Left kidney (tissue), 8 donors: ENCODE results near the gene PCBP4. TPM values are rescaled to one million over a fixed set of nuclear protein-coding genes. Genes with fewer than 3 reads are reported as not detected.

Experiments used
- DNase-seq: peaks from one replicate; pipeline ENCODE4 v3.0.0-alpha.2; 2013
- long read RNA-seq, 8 donors: transcript quantifications; one replicate each; lab custom pipeline, GENCODE V29; 2026
- polyA plus RNA-seq: library from polyadenylated mRNA; unstranded; fragments of 120-200 nt; gene quantifications from one replicate; pipeline ENCODE4 v1.2.1, GENCODE V29; 2013; ENCODE audit not compliant: insufficient read length

Gene PCBP4
- 60.2 TPM for polyA plus RNA-seq
- long read RNA-seq, donor 1, partial matches to known transcripts = 0 of 9 reads
- long read RNA-seq, donor 1, other reads (novel, unspliced or antisense) = 5 of 9 reads
- long read RNA-seq, donor 2 = 0 reads
- long read RNA-seq, donor 3, partial matches to known transcripts = 0 of 1 reads
- long read RNA-seq, donor 3, other reads (novel, unspliced or antisense) = 0 of 1 reads
- long read RNA-seq, donor 4 = 0 reads
- long read RNA-seq, donor 5, transcript PCBP4-202 (13 exons, 2,015 nt) = major isoform, 5 of 11 reads
- long read RNA-seq, donor 5, partial matches to known transcripts = 0 of 11 reads
- long read RNA-seq, donor 5, other reads (novel, unspliced or antisense) = 6 of 11 reads
- long read RNA-seq, donor 6, partial matches to known transcripts = 109 of 161 reads
- long read RNA-seq, donor 6, other reads (novel, unspliced or antisense) = 51 of 161 reads
- long read RNA-seq, donor 7, transcript PCBP4-202 (13 exons, 2,015 nt) = major isoform, 5 of 5 reads
- long read RNA-seq, donor 7, partial matches to known transcripts = 0 of 5 reads
- long read RNA-seq, donor 7, other reads (novel, unspliced or antisense) = 0 of 5 reads
- long read RNA-seq, donor 8, partial matches to known transcripts = 7 of 7 reads
- long read RNA-seq, donor 8, other reads (novel, unspliced or antisense) = 0 of 7 reads

DNA sequence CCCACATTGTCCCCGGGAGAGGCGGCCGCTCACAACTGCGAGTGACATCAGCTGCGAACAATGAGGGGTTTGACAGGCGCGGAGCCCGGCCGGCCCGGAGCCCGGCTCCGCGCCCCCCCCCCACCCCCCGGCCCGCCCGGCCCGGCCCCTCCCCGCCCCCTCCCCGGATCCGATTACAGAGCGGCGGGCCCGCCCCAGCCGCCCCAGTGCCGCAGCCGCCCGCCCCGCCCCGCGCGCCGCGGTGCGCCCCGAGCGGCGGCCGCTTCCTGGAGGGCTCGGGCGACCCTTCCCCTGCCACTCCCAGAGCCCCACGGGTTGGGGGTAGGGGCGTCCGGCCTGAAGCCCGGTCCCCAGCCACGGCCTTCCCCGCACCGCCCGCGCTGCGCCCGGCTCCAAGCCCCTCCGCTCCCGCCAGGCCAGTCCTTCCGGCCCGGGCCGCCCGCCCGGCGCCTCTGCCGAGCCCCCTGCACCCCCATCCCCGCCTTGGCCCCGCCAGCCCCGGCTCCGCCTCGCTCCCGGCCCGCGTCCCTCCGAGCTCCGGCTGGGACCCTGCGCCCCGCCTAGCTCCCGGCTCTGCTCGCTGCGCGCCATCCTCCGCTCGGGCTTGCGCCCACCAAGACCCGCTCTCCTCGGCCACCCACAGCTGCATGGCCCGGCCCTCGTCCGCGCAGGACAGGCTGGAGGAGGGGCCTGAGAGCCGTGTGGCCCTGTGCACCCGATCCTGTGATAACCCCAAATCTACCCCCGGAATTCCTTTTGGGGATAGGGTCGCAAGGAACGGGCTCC lies at the start of gene PCBP4:
PCBP4 (minus strand) TSS at position 71 of the 786 bp plus-strand sequence. CDS start 6,214 bp downstream, outside the sequence.
- DNase-seq = peak; percentile 53

DNA sequence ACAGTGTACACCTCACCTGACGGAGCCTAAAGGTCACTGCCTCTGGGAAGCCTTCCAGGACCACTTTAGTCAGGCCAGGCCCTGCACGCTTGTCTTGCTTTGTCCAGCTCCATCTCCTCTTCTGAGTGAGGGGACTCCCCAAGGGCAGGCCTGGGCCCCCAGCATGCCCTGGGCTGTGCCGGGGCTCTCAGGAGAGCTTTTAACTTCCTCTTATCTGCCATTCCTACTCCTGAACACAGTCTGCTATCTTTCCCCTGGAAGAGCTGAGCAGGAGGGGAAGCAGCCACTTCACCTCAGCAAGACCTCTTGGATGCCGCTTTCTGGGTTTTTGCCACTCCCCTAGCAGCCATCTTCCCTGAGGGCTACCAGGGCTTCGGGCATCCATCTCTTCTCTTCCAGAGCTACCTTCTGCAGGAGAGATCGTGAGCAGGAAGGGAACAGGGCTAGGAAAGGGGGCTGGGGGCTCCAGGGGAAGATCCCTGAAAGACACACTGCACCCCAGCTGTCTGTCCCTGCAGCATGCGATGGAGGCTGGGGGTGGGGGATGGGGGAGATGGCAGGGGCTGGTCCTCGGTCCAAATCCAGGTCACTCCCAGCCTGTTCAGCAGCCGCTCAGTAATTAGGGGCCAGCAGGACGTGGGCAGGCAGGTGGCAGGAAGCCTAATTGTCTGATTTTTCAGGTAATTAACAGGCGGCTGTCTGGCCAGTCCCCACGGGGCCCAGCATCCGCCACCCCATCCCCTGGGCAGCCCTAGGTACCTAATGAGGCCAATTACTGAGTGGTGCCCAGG lies 48.4 kb upstream of the PCBP4 start:
- no peak for DNase-seq

DNA sequence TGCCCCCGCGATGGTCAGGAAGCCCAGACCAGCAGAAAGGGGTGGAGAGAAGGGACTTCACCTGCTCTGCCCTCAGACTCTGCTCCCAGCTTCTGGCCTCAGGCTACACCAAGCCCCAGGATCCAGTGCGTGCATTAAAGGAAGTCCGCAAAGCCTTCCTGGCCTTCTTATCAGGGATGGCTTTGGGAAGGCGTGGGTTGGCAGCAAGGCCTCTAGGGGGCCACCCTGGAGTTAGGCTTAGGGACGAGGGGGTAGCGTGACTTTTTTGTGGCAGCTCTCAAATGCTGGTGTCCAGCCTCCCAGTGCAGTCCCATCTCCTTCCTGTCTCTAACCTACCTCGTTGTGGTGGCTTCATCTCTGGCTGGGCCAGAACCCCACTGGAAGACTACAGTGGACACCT lies 47.4 kb upstream of the PCBP4 start:
- no peak for DNase-seq

DNA sequence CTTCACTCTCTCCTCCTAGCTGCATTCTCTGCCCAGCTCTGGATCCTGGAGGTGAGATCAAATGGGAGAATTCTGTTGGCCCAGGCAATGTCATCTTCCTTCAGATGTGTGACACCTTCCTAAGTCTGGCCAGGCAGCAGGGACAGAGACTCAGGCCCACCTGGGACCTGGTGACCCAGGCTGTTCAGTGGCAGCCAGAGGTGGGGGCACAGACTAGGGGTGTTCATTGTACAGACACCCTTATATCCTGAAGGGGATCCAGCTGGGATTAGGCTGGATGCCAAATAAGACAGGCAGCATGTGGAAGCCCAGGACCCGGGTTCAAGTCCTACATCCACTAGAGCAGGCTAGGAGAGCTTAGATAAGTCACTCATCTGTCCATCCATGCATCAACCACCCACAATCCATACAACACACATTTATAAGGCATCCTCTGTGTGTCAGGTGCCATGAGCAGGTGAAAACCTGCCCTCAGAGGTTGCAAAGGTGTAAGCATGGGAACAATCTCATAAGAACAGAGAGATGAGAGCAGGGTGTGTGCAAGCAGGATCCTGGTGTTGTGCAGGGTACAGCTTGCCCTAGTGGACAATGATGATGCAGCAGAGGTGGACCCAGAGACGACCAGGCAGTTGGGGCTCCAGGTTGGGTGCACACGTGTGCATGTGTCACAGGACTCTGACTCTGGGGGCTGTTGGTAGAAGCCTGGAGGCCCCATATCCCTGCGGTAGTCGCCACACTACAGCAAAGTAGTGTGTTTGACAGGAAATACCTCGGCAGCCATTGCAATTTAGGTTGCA lies 46.7 kb upstream of the PCBP4 start:
- no peak for DNase-seq

DNA sequence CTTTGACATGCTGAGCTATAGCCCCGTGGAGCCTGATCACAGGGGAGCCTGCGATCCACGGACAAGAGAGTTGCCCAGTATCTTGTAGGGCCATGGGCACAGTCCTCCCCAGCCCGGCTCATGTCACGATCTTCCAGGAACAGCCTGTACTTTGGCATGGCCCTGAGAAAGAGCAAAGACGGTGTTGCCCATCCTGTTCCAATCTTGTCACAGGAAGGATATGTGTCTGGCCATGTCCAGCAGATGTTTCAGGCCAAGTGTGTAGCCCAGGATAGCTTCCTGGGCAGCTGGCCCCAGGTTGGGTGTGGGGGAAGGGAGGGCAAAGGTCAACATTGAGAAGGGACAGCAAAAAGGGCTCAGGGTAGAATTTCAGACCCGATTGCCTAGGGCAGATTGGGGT lies 45.4 kb upstream of the PCBP4 start:
- DNase-seq = no peak

DNA sequence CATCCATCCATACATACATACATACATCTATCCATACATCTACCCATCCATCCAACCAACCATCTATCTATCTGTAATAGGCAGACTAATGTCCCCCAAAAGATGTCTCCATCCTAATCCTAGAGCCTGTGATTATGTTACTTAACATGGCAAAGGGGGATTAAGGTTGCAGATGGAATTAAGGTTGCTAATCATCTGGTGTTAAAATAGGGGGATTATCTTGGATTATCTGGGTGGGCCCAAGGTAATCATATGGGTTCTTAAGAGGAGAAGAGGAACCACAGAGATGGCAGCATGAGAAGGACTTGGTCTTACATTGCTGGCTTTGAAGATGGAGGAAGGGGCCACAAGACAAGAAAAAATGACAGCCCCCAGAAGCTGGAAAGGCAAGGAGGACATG lies 43.2 kb upstream of the PCBP4 start:
- no peak for DNase-seq

DNA sequence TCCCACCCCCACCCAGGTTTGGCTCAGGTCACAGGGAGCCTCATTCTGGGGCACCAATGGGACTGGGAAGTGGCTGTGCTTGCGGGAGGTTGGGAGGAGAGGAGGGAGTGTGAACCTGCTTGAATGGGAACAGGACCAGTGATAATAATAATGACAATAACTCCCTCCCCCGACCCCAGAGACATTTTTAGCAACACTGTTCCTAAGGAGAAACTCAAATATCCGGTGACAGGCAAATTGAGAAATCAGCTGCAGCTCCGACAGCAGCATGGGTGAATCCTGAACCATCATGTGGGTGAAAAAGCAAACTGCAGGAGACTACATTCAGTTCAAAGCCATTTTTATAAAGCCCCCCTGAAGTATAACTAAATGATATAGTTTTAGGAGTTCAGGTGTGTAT lies 40.0 kb upstream of the PCBP4 start:
- no peak for DNase-seq

DNA sequence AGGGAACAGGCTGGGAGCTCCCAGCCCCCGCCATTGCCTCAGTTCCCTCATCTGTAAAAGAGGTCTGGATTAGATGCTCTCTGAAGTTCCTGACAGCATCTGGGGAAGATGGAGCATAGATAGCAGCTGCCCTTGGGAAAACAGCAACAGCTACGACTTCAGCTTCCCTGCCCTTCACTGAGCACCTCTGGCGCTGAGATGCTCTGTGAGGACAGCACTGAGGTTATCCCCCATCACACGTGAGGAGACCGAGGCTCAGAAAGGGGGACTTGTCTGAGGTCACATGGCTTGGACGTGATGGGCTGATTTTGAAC lies 39.5 kb upstream of the PCBP4 start:
- DNase-seq = no peak

DNA sequence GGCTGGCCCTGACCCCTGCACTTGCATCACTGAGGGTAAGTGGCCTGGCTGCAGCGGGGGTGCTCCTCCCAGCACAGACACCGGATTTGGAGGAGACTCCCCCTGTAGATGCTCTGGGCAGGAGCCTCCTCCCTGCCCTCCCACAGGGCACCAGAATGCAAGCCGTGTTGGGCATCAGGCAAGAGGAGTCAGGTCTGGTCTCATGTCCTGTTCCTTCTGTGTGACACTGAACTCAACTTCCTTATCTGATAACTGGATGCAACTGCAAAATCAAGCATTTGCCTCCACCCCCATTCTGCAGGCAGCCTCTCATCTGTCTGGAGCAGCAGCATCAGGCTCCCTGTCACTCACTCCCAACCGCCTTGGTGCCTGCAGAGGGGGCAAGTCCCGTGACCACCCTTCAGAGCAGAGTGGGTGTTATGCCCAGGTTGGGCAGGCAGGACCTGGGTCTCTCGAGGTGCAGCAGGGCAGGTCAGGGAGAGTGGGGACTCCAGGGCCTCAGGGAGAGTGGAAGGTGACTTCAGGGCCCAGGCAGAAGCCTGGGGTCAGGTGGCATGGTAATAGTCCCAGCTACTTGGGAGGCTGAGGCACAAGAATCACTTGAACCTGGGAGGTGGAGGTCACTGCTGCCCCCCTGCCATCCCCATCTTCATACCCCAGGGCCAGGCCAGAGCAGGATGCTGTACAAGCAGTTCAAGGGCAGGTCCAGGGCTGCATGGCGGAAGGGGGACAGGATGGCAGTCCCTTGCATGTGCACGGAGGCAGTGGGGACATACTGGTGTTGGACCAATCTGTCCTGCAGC lies 39.0 kb upstream of the PCBP4 start:
- no peak for DNase-seq

DNA sequence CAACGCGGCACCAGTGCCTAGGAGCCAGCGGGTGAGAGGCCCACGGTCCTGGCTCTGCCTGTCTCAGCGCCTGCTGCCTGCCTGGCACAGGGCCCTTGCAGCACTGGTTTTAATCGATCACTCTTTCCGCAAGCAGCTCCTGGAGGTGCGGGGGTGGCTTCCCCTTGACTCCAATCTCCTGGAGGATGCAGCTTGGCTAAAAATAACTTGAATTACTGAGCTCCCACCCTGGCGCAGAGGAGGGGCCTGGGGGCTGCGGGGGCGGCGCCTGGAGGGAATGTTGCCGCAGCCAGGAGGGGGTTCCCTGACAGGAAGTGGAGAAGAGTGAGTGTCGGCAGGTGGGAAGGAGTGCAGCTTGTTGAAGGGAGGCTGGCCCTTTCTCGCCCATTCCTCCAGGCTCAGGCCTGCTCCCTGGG lies 38.3 kb upstream of the PCBP4 start:
- DNase-seq = peak; percentile 80

DNA sequence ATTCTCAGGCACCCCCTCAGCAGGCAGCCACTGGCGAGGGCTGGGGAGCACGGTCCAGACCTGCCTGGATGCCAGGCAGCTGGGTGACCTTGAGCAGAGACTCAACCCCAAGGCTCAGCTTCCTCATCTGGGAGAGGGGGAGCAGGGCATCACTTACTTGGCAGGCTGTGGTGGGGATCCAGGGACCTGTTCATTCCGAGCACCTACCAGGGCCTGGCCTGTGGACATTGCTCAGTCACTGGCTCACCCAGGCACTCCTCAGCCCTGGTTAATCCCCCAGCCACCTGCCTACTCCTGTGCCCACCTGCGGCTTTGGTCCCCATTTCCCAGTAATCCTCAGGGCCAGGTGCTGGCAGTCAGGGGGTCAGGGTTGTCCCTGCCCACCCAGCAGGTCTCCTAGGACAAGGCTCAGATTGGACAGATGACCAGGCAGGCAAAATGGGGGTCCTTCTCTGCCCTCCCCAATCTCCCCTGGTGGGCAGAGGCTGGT lies 37.7 kb upstream of the PCBP4 start:
- no peak for DNase-seq

DNA sequence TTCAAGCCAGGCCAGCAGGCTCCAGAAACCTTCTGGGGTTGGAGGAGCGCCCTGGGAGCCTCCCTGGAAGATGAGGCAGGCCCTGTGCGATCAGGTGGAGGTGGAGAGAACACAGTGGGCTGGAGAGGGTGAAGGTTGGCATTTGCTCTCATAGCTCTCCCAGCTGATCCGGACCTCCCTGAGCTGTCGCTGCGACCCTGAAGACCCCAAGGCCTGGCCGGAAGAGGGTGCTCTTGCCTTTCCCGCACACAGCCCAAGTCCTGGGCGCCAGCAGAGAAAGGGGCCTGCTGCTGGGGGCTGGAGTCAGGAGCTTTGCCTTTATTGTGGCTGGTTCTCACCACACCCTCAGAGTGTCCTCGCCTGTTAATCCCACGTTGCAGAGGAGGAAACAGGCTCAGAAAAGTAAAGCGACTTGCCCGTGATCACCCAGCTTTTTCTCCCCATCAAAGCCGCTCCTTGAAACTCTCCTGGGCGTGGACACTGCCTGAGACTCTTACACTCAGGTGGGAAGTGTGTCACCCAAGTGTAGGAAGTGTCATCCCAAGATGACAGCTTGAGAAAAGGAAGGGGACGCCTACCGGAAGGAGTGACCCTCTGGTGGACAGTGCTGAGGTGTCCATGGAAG lies 37.0 kb upstream of the PCBP4 start:
- DNase-seq = peak; percentile 64

DNA sequence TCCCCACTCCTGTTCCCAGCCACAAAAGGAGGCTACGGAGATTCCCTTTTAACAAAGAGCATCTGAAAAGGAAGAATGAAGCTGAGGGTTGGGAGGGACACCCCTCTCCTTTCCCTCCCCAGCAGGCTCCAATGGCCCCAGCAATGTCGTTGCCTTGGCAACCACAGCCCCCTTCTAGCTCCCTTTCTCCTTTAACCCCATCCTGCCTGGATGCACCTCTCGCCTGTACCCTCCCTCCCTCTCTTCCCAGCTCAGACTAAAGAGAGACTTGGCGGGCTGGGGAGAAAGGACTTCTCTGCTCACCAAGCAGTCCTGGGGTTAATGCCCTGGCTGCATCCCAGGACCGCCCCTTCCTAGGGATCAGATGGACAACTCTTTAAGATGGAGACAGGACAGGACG lies 35.5 kb upstream of the PCBP4 start:
- DNase-seq = no peak

DNA sequence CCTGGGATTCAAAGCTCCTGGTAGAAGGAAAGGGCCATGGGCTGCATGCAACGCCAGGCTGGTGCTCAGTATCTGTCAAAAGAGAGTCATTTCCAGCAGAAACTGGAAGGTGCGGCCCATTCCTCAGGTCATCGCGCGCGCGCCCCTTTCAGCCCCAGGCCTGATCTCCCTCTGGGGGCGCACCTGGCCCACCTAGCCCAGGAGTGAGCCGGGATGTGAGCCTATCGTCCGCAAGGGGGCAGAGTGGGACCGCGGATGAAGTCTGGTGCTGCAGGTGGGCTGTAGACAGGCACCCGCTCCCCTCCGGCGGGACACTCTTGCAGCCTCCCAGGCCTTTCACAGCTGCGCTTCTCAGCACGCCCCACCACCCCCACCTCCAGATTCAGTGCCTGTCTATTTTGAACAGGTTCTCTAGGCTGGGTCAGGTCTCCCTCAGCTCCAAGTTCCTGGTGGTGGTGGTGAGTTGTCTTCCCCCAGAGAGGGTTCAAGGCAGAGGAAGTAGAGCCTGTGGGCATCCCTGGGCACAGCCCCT lies 34.3 kb upstream of the PCBP4 start:
- DNase-seq = peak; percentile 83

DNA sequence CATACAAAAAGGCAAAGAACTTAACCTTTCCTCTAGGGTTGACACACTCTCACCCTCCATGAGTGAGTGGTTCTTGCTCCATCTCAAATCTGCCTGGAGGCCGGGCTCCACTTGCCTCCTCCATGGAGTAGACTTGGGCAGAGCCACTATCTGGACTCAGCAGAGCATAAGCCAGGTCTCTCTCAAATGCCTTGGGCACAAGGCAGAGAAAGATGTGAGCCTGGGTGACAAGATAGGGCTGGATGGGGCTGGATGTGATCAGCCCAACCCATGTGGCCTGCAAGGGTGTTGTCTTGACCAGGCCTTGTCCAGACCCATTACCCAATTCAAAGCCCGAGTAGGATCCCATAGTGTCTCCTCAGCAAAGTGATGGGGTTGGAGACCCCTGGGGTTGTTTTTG lies 32.6 kb upstream of the PCBP4 start:
- no peak for DNase-seq

DNA sequence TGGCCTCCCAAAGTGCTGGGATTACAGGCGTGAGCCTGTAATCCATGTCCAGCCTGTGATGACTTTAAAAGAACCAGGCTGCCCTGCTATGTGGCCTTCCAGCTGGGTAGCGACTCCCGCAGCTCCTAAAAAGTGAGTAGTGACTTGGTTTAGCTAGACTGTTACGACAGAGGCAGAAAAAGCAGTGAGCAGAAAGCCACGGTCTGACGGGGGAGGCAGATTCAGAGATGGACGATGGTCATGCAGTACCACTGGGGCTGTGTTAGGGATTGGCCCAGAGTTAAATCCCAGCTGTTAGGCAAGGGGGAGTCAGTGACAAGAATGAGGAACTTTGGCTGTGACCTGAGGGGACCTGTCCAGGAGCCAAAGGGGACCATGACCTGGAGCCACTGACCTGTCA lies 31.5 kb upstream of the PCBP4 start:
- no peak for DNase-seq

DNA sequence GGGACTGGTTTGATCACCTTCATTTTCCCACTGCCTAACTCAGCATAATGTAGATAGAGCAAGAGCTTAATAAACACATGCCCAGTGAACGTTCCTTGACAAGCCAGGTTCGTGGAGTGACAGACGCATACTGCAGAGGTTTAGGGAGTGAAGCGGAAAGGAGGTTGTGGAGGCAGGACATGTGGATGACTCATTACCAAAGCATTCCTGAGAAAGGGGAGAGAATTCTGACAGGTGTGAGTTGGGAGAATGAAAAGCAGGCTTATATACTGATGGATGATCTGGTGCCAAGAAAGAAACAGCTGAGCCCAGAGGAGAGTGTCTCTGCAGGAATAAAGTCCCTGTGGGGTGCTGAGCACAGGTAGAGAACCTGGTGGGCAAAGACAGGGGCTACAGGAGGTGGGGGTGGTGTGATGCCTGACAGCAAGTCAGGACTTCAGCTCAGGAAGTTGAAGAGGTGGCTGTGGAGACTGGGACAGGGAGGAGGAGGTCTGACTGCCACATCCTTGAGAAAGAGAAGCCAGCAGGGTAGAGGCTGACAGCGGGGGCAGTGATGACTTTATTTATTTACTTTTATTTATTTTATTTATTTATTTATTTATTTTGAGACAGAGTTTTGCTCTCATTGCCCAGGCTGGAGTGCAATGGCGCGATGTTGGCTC lies 30.8 kb upstream of the PCBP4 start:
- no peak for DNase-seq

DNA sequence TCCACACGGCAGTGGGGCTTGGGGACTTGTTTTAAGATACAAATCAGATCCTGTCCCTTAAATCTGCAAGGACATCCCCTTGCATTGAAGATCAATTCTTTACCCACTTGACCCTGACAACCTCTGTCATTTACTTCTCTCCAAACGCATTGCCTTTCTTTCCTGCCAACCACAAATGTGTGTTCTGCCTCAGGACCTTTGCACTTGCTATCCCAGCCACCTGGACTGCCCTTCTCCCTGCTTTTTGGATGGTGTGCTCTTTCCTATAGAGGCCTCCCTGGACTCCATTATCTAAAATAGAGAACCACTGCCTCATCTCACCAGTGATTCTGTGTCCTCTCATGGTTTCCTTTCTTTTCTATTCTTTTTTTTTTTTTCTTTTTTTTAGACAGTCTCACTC lies 29.9 kb upstream of the PCBP4 start:
- no peak for DNase-seq
